Measurements from ENCODE around the gene PSMA5.

PSMA5 gene

DNA sequence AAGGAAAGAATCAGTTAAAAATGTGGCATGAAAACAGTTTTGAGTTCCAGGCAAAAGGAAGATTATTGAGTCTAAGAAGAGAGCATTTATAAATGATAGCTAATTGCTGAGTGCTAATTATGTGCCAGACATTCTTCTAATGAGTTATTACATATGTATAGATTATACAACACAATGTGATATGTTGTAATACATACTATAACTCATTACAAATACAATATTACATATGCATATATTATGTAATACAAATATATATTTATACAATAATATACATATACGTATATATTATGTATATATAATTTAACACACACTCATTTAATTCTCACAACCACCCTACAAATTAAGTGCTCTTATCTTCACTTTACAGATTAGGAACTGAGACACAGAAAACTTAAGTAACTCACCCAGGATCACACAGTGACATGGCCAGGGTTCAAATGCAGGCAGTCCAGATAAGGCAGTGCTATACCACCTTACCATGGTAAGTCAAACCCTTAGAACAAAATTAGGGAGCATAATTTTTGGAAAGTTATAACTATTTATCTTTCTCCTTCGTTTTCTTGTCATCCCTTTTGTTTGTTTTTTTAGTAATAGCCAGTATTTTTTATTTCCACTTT, 32.5 kb downstream of the PSMA5 start:
- no peaks in the 10 kb centered on the region for H3K27me3 ChIP-seq (ENCODE audit: control insufficient read depth in 1 of 2, insufficient read depth in 2 of 2, low read length in 2 of 2)
- no peaks in the 10 kb centered on the region for H3K36me3 ChIP-seq (ENCODE audit: control insufficient read depth in 1 of 2, insufficient read depth in 2 of 2, low read length in 2 of 2)
- H3K4me1 ChIP-seq (ENCODE audit: control insufficient read depth in 1 of 2, insufficient read depth in 2 of 2, low read length in 2 of 2): peaks cover 33 to 64% of the 10 kb centered on the region in 2 donors
- H3K9me3 ChIP-seq (ENCODE audit: control insufficient read depth in 1 of 2, low read length in 2 of 2): no peaks in the 10 kb centered on the region
- H3K27ac ChIP-seq (ENCODE audit: low read depth, low read length): peak overlapping the region; percentile 76
- peak overlapping the region in 1 of 2 donors; percentile 41 for H3K9ac ChIP-seq (ENCODE audit: low read depth in 1 of 2, low read length in 2 of 2)
- peak overlapping the region in 1 of 2 donors; percentile 36 for H3K4me3 ChIP-seq (ENCODE audit: low read depth in 1 of 2, low read length in 2 of 2)

- Histone ChIP-seq H3K36me3 (ENCODE audit: control insufficient read depth in 1 of 2, insufficient read depth in 2 of 2, low read length in 2 of 2) (no peaks in the 10 kb centered on the region), H3K27me3 (ENCODE audit: control insufficient read depth in 1 of 2, insufficient read depth in 2 of 2, low read length in 2 of 2) (no peaks in the 10 kb centered on the region), H3K9ac (ENCODE audit: low read depth in 1 of 2, low read length in 2 of 2) (peak overlapping the region in 1 of 2 donors; percentile 41), H3K27ac (ENCODE audit: low read depth, low read length) (peak overlapping the region; percentile 76), H3K4me3 (ENCODE audit: low read depth in 1 of 2, low read length in 2 of 2) (peak overlapping the region; percentile 0 to 36), H3K9me3 (ENCODE audit: control insufficient read depth in 1 of 2, low read length in 2 of 2) (no peaks in the 10 kb centered on the region), H3K4me1 (ENCODE audit: control insufficient read depth in 1 of 2, insufficient read depth in 2 of 2, low read length in 2 of 2) (peaks cover 26 to 58% of the 10 kb centered on the region in 2 donors)
Observed at GRCh38 chr1:109392788-109393616, 33.2 kb downstream of the PSMA5 start.

DNA sequence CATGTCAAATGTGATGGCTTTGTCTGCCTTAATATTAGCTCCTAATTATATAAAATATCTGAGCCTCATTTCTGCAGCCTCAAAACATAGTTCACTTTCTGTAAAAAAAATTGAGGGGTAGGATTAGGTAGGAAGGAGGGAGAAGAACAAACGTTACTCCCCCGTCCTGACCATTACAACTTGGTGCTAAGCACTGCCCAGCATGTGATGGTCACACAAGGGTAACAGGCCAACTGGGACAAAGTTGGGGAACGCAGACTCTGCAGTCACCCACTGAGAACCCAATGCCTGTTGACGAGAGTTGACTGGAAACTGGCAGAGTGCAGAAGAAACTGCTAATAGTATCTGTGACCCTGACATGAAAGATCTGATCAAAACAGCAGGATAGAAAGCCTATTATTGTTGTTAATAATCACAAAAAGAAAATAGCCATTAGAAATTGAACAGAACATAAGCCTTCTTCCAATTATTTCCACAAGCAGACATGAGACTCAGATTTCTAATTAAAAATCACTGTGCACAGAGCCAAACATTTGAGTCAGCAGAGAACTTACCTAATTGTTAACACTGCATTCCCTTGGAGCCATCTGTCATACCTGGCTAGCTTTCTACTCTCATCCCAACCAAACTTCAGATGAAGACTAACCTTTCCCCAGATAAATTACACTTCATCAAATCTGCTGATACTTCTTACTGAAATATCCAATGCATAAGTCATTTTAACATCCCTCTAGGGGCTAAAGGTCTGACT, 34.0 kb downstream of the PSMA5 start:
- Histone ChIP-seq H3K27me3 (ENCODE audit: control insufficient read depth in 1 of 2, insufficient read depth in 2 of 2, low read length in 2 of 2) (no peaks in the 10 kb centered on the region), H3K4me3 (ENCODE audit: low read depth in 1 of 2, low read length in 2 of 2) (peak overlapping the region; percentile 0 to 36), H3K36me3 (ENCODE audit: control insufficient read depth in 1 of 2, insufficient read depth in 2 of 2, low read length in 2 of 2) (no peaks in the 10 kb centered on the region), H3K9ac (ENCODE audit: low read depth in 1 of 2, low read length in 2 of 2) (no peak overlapping the region), H3K9me3 (ENCODE audit: control insufficient read depth in 1 of 2, low read length in 2 of 2) (no peaks in the 10 kb centered on the region), H3K27ac (ENCODE audit: low read depth, low read length) (peak overlapping the region; percentile 76), H3K4me1 (ENCODE audit: control insufficient read depth in 1 of 2, insufficient read depth in 2 of 2, low read length in 2 of 2) (peaks cover 26 to 58% of the 10 kb centered on the region in 2 donors)

DNA sequence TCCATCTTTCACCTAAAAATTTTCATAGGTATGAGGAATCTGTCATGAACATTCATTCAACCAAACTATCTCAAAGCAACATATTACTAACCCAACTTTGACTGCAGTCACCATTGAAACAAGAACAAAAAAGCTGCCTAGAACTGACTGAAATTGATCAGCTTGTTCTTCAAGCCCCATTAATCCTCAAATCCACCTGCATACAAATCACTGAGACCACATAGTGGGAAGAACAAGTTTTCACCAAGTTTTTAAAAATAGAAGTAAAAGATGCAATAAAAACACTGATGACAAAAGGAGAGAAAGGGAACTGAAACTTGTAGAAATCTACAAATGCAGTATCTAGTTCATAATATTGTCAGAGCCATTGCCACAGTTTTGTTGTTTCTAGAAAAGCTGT, 34.6 kb downstream of the PSMA5 start:
- no peaks in the 10 kb centered on the region for H3K27me3 ChIP-seq (ENCODE audit: control insufficient read depth in 1 of 2, insufficient read depth in 2 of 2, low read length in 2 of 2)
- peak overlapping the region; percentile 1 for H3K27ac ChIP-seq (ENCODE audit: low read depth, low read length)
- H3K4me1 ChIP-seq (ENCODE audit: control insufficient read depth in 1 of 2, insufficient read depth in 2 of 2, low read length in 2 of 2): peaks cover 21 to 57% of the 10 kb centered on the region in 2 donors
- H3K9me3 ChIP-seq (ENCODE audit: control insufficient read depth in 1 of 2, low read length in 2 of 2): no peaks in the 10 kb centered on the region
- no peaks in the 10 kb centered on the region for H3K36me3 ChIP-seq (ENCODE audit: control insufficient read depth in 1 of 2, insufficient read depth in 2 of 2, low read length in 2 of 2)
- H3K4me3 ChIP-seq (ENCODE audit: low read depth in 1 of 2, low read length in 2 of 2): no peak overlapping the region
- H3K9ac ChIP-seq (ENCODE audit: low read depth in 1 of 2, low read length in 2 of 2): no peak overlapping the region

DNA sequence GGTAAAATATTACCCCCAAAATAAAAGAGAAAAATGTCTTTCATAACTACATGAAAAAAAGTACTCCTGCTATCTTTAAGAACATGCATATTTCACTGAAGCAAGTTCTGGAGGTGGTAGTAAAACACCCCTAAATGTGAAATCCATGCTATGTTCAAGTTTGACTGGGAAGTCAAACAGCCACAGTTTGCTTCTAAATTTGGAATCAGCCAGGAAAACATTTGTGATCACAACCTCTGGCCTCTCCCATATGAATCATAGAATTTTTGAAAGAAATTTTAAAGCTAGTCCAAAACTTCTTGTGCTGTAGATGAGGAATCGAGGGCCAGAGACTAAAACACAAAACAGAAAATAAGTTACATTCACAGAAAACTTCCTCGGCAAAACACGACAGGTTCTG, 35.1 kb downstream of the PSMA5 start:
- H3K4me1 ChIP-seq (ENCODE audit: control insufficient read depth in 1 of 2, insufficient read depth in 2 of 2, low read length in 2 of 2): peaks cover 17 to 53% of the 10 kb centered on the region in 2 donors

DNA sequence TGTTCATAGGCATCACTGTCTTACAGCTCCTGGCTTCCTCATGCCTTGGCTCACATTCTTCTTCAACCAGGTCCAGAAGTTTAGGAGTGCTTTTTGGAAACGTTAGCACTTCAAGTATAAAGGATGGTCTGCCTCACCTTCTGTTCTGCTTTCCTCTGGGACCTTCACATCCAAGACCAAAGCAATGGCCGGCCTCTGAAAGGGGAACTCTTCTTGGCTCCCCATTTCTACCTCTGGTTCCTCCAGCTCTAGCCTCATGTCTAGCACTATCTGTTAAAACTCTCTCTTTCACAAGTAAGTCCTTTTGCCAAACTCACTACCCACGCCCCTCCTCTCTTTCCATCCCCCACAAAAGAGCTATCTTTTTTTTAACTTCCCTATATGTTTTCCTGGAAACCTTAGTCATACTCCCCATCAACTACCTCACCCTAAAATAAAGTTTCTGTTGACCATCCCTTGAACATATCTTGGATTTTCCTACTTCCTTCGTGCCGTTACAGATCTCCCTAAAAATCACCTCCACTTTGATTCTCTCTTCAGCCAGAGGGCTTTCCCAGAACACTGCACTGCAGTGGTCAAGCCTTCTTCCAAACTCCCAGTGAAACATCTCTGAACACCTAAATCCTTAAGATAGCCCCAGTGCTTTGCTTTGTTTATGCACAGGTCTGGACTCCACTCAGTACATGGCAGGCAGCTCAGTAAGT, 36.5 kb downstream of the PSMA5 start:
- Histone ChIP-seq H3K9ac (ENCODE audit: low read depth in 1 of 2, low read length in 2 of 2) (no peak overlapping the region), H3K9me3 (ENCODE audit: control insufficient read depth in 1 of 2, low read length in 2 of 2) (no peaks in the 10 kb centered on the region), H3K36me3 (ENCODE audit: control insufficient read depth in 1 of 2, insufficient read depth in 2 of 2, low read length in 2 of 2) (no peaks in the 10 kb centered on the region), H3K27me3 (ENCODE audit: control insufficient read depth in 1 of 2, insufficient read depth in 2 of 2, low read length in 2 of 2) (no peaks in the 10 kb centered on the region), H3K4me3 (ENCODE audit: low read depth in 1 of 2, low read length in 2 of 2) (no peak overlapping the region), H3K4me1 (ENCODE audit: control insufficient read depth in 1 of 2, insufficient read depth in 2 of 2, low read length in 2 of 2) (peaks cover 14 to 46% of the 10 kb centered on the region in 2 donors), H3K27ac (ENCODE audit: low read depth, low read length) (peak overlapping the region; percentile 23)

More for the DNA sequence above, 35.1 kb downstream of the PSMA5 start:
- Histone ChIP-seq H3K4me3 (ENCODE audit: low read depth in 1 of 2, low read length in 2 of 2) (no peak overlapping the region), H3K27me3 (ENCODE audit: control insufficient read depth in 1 of 2, insufficient read depth in 2 of 2, low read length in 2 of 2) (no peaks in the 10 kb centered on the region), H3K36me3 (ENCODE audit: control insufficient read depth in 1 of 2, insufficient read depth in 2 of 2, low read length in 2 of 2) (no peaks in the 10 kb centered on the region), H3K9me3 (ENCODE audit: control insufficient read depth in 1 of 2, low read length in 2 of 2) (no peaks in the 10 kb centered on the region), H3K27ac (ENCODE audit: low read depth, low read length) (no peak overlapping the region), H3K9ac (ENCODE audit: low read depth in 1 of 2, low read length in 2 of 2) (no peak overlapping the region)

DNA sequence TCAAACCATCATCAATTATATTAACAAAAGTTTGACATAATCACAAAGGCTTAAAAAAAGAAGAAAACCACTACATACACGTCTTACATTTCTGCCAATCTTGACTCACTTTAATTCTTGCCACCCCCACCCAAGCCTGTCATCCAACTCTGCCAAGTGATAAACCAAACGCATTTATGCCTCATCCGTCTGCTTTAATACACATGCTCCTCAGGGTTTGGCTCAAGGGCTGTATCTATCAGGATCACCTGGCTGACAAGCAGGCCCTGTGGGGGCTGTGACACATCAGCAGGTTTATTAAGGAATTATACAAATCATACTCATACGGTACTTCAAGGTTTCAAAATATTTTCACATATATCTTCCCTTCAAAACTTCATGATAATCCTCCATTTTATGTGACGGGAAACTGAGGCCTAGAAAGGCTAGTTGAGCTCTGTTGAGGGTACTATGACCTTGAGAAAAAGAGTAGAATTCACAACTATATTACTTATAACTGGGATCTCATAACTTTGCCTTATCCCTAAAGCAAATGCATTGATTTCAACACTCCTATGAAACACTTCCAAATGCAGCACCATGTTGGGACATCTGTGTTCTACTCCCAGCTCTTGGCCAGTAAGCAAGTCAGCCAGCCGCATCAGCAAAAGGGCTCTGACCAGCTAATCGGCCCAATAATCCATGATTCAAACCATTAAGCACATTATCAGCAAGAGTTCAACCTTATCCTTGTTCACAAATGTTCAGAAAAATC, 37.2 kb downstream of the PSMA5 start:
- Histone ChIP-seq H3K27me3 (ENCODE audit: control insufficient read depth in 1 of 2, insufficient read depth in 2 of 2, low read length in 2 of 2) (no peaks in the 10 kb centered on the region), H3K27ac (ENCODE audit: low read depth, low read length) (no peak overlapping the region), H3K9me3 (ENCODE audit: control insufficient read depth in 1 of 2, low read length in 2 of 2) (no peaks in the 10 kb centered on the region), H3K36me3 (ENCODE audit: control insufficient read depth in 1 of 2, insufficient read depth in 2 of 2, low read length in 2 of 2) (no peaks in the 10 kb centered on the region), H3K4me3 (ENCODE audit: low read depth in 1 of 2, low read length in 2 of 2) (no peak overlapping the region), H3K4me1 (ENCODE audit: control insufficient read depth in 1 of 2, insufficient read depth in 2 of 2, low read length in 2 of 2) (peaks cover 14 to 39% of the 10 kb centered on the region in 2 donors), H3K9ac (ENCODE audit: low read depth in 1 of 2, low read length in 2 of 2) (no peak overlapping the region)

DNA sequence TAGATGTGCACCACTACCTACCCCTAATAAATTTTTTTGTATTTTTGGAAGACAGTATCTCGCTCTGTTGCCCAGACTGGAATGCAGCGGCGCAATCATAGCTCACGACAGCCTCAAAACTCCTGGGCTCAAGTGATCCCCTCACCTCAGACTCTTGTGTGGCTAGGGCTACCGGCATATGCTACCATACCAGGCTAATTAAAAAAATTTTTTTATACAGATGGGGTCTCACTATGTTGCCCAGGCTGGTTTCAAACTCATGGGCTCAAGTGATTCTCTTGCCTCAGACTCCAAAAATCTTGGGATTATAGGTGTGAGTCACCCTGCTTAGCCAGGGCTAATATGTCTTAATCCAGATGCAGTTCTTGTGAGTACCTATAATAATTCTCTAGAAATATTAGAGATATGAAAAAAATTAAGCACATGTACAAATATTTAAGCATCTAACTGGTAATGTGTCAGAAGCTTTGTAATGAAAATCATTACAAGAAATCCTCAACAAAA, 38.0 kb downstream of the PSMA5 start:
- Histone ChIP-seq H3K36me3 (ENCODE audit: control insufficient read depth in 1 of 2, insufficient read depth in 2 of 2, low read length in 2 of 2) (no peaks in the 10 kb centered on the region), H3K4me1 (ENCODE audit: control insufficient read depth in 1 of 2, insufficient read depth in 2 of 2, low read length in 2 of 2) (peaks cover 14 to 32% of the 10 kb centered on the region in 2 donors), H3K27me3 (ENCODE audit: control insufficient read depth in 1 of 2, insufficient read depth in 2 of 2, low read length in 2 of 2) (no peaks in the 10 kb centered on the region), H3K4me3 (ENCODE audit: low read depth in 1 of 2, low read length in 2 of 2) (no peak overlapping the region), H3K27ac (ENCODE audit: low read depth, low read length) (no peak overlapping the region), H3K9ac (ENCODE audit: low read depth in 1 of 2, low read length in 2 of 2) (no peak overlapping the region), H3K9me3 (ENCODE audit: control insufficient read depth in 1 of 2, low read length in 2 of 2) (no peaks in the 10 kb centered on the region)

- Histone ChIP-seq H3K4me3 (ENCODE audit: low read depth in 1 of 2, low read length in 2 of 2) (no peak overlapping the region), H3K27ac (ENCODE audit: low read depth, low read length) (no peak overlapping the region)
Observed at GRCh38 chr1:109386054-109386717, 40.1 kb downstream of the PSMA5 start.

More at GRCh38 chr1:109386054-109386717, 40.1 kb downstream of the PSMA5 start:
- H3K9me3 ChIP-seq (ENCODE audit: control insufficient read depth in 1 of 2, low read length in 2 of 2): no peaks in the 10 kb centered on the region
- peaks cover 0 to 11% of the 10 kb centered on the region in 2 donors for H3K4me1 ChIP-seq (ENCODE audit: control insufficient read depth in 1 of 2, insufficient read depth in 2 of 2, low read length in 2 of 2)
- no peaks in the 10 kb centered on the region for H3K36me3 ChIP-seq (ENCODE audit: control insufficient read depth in 1 of 2, insufficient read depth in 2 of 2, low read length in 2 of 2)
- no peaks in the 10 kb centered on the region for H3K27me3 ChIP-seq (ENCODE audit: control insufficient read depth in 1 of 2, insufficient read depth in 2 of 2, low read length in 2 of 2)
- H3K9ac ChIP-seq (ENCODE audit: low read depth in 1 of 2, low read length in 2 of 2): no peak overlapping the region

All from duodenal mucosa (tissue), 2 donors.